Measurements from ENCODE around the gene KCNJ1.

KCNJ1 gene

GRCh38 chr11:128859563-128860441 lies 7.3 kb downstream of the KCNJ1 start:
- no peak overlapping the region for H3K4me3 ChIP-seq (ENCODE audit: low read length)
- TF ChIP-seq CTCF (conservative IDR thresholded peaks at IDR 0.05; ENCODE audit: low read depth, low read length) = peak; percentile 94
- no peak for DNase-seq (ENCODE audit: low read depth)

- DNase-seq (ENCODE audit: low read depth) = no peak
- H3K4me3 ChIP-seq (ENCODE audit: low read length) = no peak overlapping the region
- no peak for TF ChIP-seq CTCF (conservative IDR thresholded peaks at IDR 0.05; ENCODE audit: low read depth, low read length)
Measured at GRCh38 chr11:128857341-128857740, 9.8 kb downstream of the KCNJ1 start.

GRCh38 chr11:128856241-128856640 lies 10.9 kb downstream of the KCNJ1 start:
- DNase-seq (ENCODE audit: low read depth) = no peak
- no peak for TF ChIP-seq CTCF (conservative IDR thresholded peaks at IDR 0.05; ENCODE audit: low read depth, low read length)
- H3K4me3 ChIP-seq (ENCODE audit: low read length) = no peak overlapping the region

GRCh38 chr11:128854841-128855240 lies 12.3 kb downstream of the KCNJ1 start:
- no peak for TF ChIP-seq CTCF (conservative IDR thresholded peaks at IDR 0.05; ENCODE audit: low read depth, low read length)
- DNase-seq (ENCODE audit: low read depth) = no peak
- no peak overlapping the region for H3K4me3 ChIP-seq (ENCODE audit: low read length)

GRCh38 chr11:128853559-128853958 lies 13.5 kb downstream of the KCNJ1 start:
- TF ChIP-seq CTCF (conservative IDR thresholded peaks at IDR 0.05; ENCODE audit: low read depth, low read length) = no peak
- no peak overlapping the region for H3K4me3 ChIP-seq (ENCODE audit: low read length)
- no peak for DNase-seq (ENCODE audit: low read depth)

GRCh38 chr11:128852327-128853023 lies 14.6 kb downstream of the KCNJ1 start:
- no peak for TF ChIP-seq CTCF (conservative IDR thresholded peaks at IDR 0.05; ENCODE audit: low read depth, low read length)
- no peak for DNase-seq (ENCODE audit: low read depth)
- H3K4me3 ChIP-seq (ENCODE audit: low read length) = no peak overlapping the region

Data from retinal pigment epithelial cell (primary cell).